SK-N-SH (cell line): ENCODE results near the gene TK2. TPM values are rescaled to one million over a fixed set of nuclear protein-coding genes. Genes with fewer than 3 reads are reported as not detected.

Experiments
- CTCF ChIA-PET: fragments of 300-600, 350-600 bp; formaldehyde crosslinking; extraction: SDS; loops from one replicate; lab custom pipeline; 2021; lab: Yijun Ruan, JAX
- POLR2A ChIA-PET: fragments of 350-600 bp; sonication (Branson Sonifier 250); formaldehyde crosslinking; extraction: SDS; loops from one replicate; lab custom pipeline; 2020; ENCODE audit warnings: antibody characterized with exemption, inconsistent platforms; lab: Yijun Ruan, JAX
- DNase-seq: peaks from one replicate; pipeline ENCODE4 v3.0.0; 2012
- H2AFZ ChIP-seq: fragments of 200-600 bp; sonication (generic); 2 replicates; pipeline ENCODE4 v1.8.1; 2016; ENCODE audit warnings: antibody characterized with exemption, mild to moderate bottlenecking, low read depth
- H3F3A ChIP-seq: fragments of 200-600 bp; sonication (generic); replicated peaks from 2 replicates; pipeline ENCODE3; 2016; ENCODE audit warnings: antibody characterized with exemption, mild to moderate bottlenecking; ENCODE audit not compliant: insufficient read depth
- H3K27ac ChIP-seq, 2 experiments: fragments of 200-500 bp in 1 of 2; fragments of 200-600 bp in 1 of 2; sonication (Bioruptor generic) in 1 of 2; sonication (generic), shearing (Covaris generic) in 1 of 2; 2 replicates each; pipeline versions ENCODE4 v1.5.1 to v1.6.1; 2014 to 2016; ENCODE audit warnings: low read depth in 2 of 2, inconsistent platforms in 1 of 2, low read length in 1 of 2, mild to moderate bottlenecking in 1 of 2, mixed read lengths in 1 of 2
- H3K27me3 ChIP-seq: fragments of 200-600 bp; sonication (generic), shearing (Covaris generic); 2 replicates; pipeline ENCODE4 v1.6.1; 2016; ENCODE audit warnings: mixed run types; ENCODE audit not compliant: insufficient read depth
- H3K36me3 ChIP-seq, 2 experiments: fragments of 200-500 bp in 1 of 2; fragments of 200-600 bp in 1 of 2; sonication (Bioruptor generic) in 1 of 2; sonication (generic) in 1 of 2; replicated peaks in 1 of 2; 2 replicates each; pipeline versions ENCODE3 to v1.5.1; 2014 to 2016; ENCODE audit warnings: low read length in 1 of 2, mild to moderate bottlenecking in 1 of 2; ENCODE audit not compliant: insufficient read depth in 2 of 2, control insufficient read depth in 1 of 2
- H3K4me1 ChIP-seq, 2 experiments: fragments of 200-500 bp in 1 of 2; fragments of 200-600 bp in 1 of 2; sonication (Bioruptor generic) in 1 of 2; sonication (generic), shearing (Covaris generic) in 1 of 2; 2 replicates each; pipeline versions ENCODE4 v1.5.1 to v1.6.1; 2014 to 2016; ENCODE audit warnings: low read depth in 1 of 2, low read length in 1 of 2, mixed run types in 1 of 2; ENCODE audit not compliant: insufficient read depth in 2 of 2, control insufficient read depth in 1 of 2
- H3K4me2 ChIP-seq: fragments of 200-600 bp; sonication (generic), shearing (Covaris generic); 2 replicates; pipeline ENCODE4 v1.6.1; 2017; ENCODE audit warnings: mixed run types
- H3K4me3 ChIP-seq, 2 experiments: fragments of 200-500 bp in 1 of 2; fragments of 200-600 bp in 1 of 2; sonication (Bioruptor generic) in 1 of 2; sonication (generic), shearing (Covaris generic) in 1 of 2; 2 replicates each; pipeline versions ENCODE4 v1.5.1 to v1.8.1; 2014 to 2016; ENCODE audit warnings: low read depth in 2 of 2, inconsistent platforms in 1 of 2, low read length in 1 of 2, mild to moderate bottlenecking in 1 of 2, mixed read lengths in 1 of 2, moderate library complexity in 1 of 2
- H3K79me2 ChIP-seq: fragments of 200-600 bp; sonication (generic); 2 replicates; pipeline ENCODE4 v1.8.1; 2017; ENCODE audit warnings: mild to moderate bottlenecking; ENCODE audit not compliant: insufficient read depth
- H3K9ac ChIP-seq: fragments of 200-600 bp; sonication (generic); 2 replicates; pipeline ENCODE4 v1.6.1; 2017; ENCODE audit warnings: mixed run types
- H3K9me2 ChIP-seq: fragments of 200-600 bp; sonication (generic); 2 replicates; pipeline ENCODE4 v1.6.1; 2017; ENCODE audit warnings: mixed run types
- H3K9me3 ChIP-seq: fragments of 200-600 bp; sonication (generic); 2 replicates; pipeline ENCODE4 v1.6.1; 2017; ENCODE audit warnings: mixed run types, mild to moderate bottlenecking, moderate library complexity
- H4K20me1 ChIP-seq: fragments of 200-600 bp; sonication (generic); 2 replicates; pipeline ENCODE4 v1.6.1; 2017; ENCODE audit warnings: mild to moderate bottlenecking, mixed run types; ENCODE audit not compliant: insufficient read depth
- FOSL2 ChIP-seq: IDR thresholded peaks from 2 replicates; pipeline ENCODE4 v1.4.0; 2012; ENCODE audit warnings: low read depth, mild to moderate bottlenecking, moderate library complexity, borderline replicate concordance
- FOXM1 ChIP-seq: IDR thresholded peaks from 2 replicates; pipeline ENCODE4 v1.4.0; 2012; ENCODE audit warnings: low read depth, mild to moderate bottlenecking
- GABPA ChIP-seq: IDR thresholded peaks from 2 replicates; pipeline ENCODE4 v1.4.0; 2012; ENCODE audit warnings: low read depth, mild to moderate bottlenecking
- MEF2A ChIP-seq: IDR thresholded peaks from 2 replicates; pipeline ENCODE4 v1.4.0; 2012; ENCODE audit warnings: low read depth, borderline replicate concordance
- MXI1 ChIP-seq: IDR thresholded peaks from 2 replicates; pipeline ENCODE4 v1.6.1; 2012; ENCODE audit warnings: mild to moderate bottlenecking, low read depth, low read length, improper control_type of control experiment
- NRF1 ChIP-seq: IDR thresholded peaks from 2 replicates; pipeline ENCODE4 v1.6.1; 2012; ENCODE audit warnings: low read depth, mild to moderate bottlenecking, low read length
- RAD21 ChIP-seq: IDR thresholded peaks from 2 replicates; pipeline ENCODE4 v1.6.1; 2012; ENCODE audit warnings: mild to moderate bottlenecking, low read length
- WGBS: methylation state at CpG from one replicate; pipeline ENCODE4 v1.1.6; 2017; ENCODE audit warnings: low lambda C conversion rate; 5-methylcytosine and 5-hydroxymethylcytosine counted together
- polyA plus RNA-seq, 3 experiments: library from polyadenylated mRNA; depleted of rRNA; stranded (reverse); fragments of >200 nt; gene quantifications; 2 replicates each; pipeline ENCODE4 v1.2.3, GENCODE V29; 2012
- TF ChIP-seq, protein P1 (sequence below): IDR thresholded peaks from 2 replicates; pipeline ENCODE4 v1.6.1; 2012; ENCODE audit warnings: mild to moderate bottlenecking, low read depth, low read length, moderate library complexity
- TF ChIP-seq, protein P2 (sequence below): IDR thresholded peaks from 2 replicates; pipeline ENCODE4 v1.4.0; 2012; ENCODE audit warnings: low read depth, borderline replicate concordance

The TK2 gene
- polyA plus RNA-seq, 1 of the 3 experiments (the other 2 are of a cell fraction) = 25.2 TPM

DNA sequence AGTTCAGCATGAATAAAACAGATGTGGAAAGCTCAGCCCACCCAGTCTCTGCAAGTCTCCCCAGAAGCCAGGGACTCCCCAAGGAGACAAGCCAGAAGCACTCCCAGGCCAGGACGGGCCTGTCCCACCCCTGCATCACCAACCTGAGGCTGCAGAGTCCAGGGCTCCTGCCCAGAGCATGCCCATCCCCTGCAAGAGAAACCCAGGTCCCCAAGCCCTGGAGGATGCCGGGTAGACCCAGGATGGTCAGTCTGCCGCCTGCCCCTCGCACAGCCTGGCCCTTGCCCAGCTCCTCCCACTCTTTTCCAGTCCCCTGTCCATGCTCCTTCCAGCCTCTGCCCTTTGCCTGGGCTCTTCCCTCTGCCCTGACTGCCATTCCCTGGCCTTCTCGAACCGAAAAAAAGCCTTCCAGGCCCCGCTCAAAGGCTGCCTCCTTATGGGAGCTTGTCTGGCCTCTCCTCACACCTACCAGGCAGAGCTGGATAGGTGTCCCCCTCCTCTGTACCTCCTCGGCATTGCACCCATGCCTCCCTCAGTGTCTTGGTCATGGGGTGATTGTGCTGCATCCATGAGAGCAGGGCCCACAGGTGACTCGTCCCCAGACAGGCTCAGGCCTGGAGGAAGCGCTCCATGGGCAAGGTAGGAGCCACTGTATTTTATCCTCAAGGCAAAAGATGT, 78.1 kb downstream of the TK2 start (continued):
- TF ChIP-seq, protein P1, sequence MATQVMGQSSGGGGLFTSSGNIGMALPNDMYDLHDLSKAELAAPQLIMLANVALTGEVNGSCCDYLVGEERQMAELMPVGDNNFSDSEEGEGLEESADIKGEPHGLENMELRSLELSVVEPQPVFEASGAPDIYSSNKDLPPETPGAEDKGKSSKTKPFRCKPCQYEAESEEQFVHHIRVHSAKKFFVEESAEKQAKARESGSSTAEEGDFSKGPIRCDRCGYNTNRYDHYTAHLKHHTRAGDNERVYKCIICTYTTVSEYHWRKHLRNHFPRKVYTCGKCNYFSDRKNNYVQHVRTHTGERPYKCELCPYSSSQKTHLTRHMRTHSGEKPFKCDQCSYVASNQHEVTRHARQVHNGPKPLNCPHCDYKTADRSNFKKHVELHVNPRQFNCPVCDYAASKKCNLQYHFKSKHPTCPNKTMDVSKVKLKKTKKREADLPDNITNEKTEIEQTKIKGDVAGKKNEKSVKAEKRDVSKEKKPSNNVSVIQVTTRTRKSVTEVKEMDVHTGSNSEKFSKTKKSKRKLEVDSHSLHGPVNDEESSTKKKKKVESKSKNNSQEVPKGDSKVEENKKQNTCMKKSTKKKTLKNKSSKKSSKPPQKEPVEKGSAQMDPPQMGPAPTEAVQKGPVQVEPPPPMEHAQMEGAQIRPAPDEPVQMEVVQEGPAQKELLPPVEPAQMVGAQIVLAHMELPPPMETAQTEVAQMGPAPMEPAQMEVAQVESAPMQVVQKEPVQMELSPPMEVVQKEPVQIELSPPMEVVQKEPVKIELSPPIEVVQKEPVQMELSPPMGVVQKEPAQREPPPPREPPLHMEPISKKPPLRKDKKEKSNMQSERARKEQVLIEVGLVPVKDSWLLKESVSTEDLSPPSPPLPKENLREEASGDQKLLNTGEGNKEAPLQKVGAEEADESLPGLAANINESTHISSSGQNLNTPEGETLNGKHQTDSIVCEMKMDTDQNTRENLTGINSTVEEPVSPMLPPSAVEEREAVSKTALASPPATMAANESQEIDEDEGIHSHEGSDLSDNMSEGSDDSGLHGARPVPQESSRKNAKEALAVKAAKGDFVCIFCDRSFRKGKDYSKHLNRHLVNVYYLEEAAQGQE = no peak
- TF ChIP-seq NRF1 = no peak
- no peak for TF ChIP-seq MXI1
- TF ChIP-seq GABPA = no peak
- TF ChIP-seq, protein P2, sequence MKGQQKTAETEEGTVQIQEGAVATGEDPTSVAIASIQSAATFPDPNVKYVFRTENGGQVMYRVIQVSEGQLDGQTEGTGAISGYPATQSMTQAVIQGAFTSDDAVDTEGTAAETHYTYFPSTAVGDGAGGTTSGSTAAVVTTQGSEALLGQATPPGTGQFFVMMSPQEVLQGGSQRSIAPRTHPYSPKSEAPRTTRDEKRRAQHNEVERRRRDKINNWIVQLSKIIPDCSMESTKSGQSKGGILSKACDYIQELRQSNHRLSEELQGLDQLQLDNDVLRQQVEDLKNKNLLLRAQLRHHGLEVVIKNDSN = no peak

DNA sequence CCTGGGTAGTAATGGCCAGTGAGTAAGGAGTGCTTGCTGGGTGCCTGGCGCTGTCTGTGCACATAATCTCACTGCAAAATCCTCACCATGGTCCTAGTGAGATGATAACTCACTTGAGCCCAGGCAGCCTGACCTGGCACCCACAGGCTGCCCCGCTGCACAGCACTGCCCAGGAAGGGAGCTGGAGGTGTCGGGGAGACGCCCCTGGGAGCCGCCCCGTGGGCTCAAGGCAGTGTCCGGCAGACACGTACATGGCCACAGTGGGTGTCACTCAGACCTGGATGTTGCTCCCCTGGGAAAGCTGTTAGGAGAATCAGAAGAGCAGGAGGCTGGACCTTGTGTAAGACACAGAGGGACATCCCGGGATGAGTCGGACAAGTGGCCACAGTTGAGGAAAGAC, 78.7 kb downstream of the TK2 start:
- Histone ChIP-seq H3K4me1 (no peaks in the 10 kb centered on the region), H3K36me3 (no peaks in the 10 kb centered on the region), H4K20me1 (no peaks in the 10 kb centered on the region), H3K4me2 (no peak overlapping the region), H3K9me3 (no peaks in the 10 kb centered on the region), H3K27me3 (no peaks in the 10 kb centered on the region; the same call in 1 of the 2 replicates), H3K9me2 (no peaks in the 10 kb centered on the region), H3K9ac (no peak overlapping the region), H3K4me3 (no peak overlapping the region), H3K27ac (no peak overlapping the region), H3K79me2 (no peaks in the 10 kb centered on the region), H3F3A (no peaks in the 10 kb centered on the region), H2AFZ (no peak overlapping the region)
- no peak for TF ChIP-seq MXI1
- no peak for TF ChIP-seq FOSL2
- TF ChIP-seq MEF2A = no peak
- TF ChIP-seq, protein P2 = no peak
- no peak for TF ChIP-seq FOXM1
- no peak for TF ChIP-seq RAD21
- DNase-seq = no peak
- ChIA-PET POLR2A (no interaction called here), CTCF (interaction anchor here (1.3 to 22.3 kb wide), 2 partner anchors 12 to 68 kb away, joined by 4 to 299 read pairs; no protein-coding TSS in a partner anchor)
- WGBS = 100% methylated on average over 4 of the region's 10 CpGs
